ENCODE measurements around the gene ZBTB5. TPM values are rescaled to one million over a fixed set of nuclear protein-coding genes. Genes with fewer than 3 reads are reported as not detected.
A peak's percentile ranks its signal among the peaks of the same experiment; 100 is the strongest.

The ZBTB5 gene
- total RNA-seq, 1 experiment from 2014 or later, result 9.1 TPM

DNA sequence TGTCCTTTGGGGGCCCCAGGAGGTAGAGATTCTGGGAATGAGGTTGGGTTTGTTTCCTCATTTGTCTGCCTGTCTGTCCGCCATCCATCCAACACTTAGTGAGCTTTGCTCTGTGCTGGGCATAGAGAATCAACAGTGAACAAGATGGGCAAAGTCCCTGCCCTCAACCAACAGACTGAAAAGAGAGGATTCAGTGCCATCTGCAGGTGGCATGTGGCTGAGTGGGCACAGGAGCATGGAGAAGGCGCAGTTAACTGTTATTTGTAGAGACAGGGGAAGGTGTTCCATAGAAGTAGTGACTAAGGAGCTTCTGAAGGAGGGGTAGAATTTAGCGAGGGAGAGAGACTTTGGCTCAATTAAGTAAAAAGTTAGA lies 43.6 kb upstream of the ZBTB5 start:
- TF ChIP-seq, protein P1, sequence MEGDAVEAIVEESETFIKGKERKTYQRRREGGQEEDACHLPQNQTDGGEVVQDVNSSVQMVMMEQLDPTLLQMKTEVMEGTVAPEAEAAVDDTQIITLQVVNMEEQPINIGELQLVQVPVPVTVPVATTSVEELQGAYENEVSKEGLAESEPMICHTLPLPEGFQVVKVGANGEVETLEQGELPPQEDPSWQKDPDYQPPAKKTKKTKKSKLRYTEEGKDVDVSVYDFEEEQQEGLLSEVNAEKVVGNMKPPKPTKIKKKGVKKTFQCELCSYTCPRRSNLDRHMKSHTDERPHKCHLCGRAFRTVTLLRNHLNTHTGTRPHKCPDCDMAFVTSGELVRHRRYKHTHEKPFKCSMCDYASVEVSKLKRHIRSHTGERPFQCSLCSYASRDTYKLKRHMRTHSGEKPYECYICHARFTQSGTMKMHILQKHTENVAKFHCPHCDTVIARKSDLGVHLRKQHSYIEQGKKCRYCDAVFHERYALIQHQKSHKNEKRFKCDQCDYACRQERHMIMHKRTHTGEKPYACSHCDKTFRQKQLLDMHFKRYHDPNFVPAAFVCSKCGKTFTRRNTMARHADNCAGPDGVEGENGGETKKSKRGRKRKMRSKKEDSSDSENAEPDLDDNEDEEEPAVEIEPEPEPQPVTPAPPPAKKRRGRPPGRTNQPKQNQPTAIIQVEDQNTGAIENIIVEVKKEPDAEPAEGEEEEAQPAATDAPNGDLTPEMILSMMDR (conservative IDR thresholded peaks at IDR 0.05), result no peak
- H2BK120ac ChIP-seq (ENCODE audit: low read depth, low read length, poor library complexity, severe bottlenecking), result no peak overlapping the region
- H3K79me1 ChIP-seq (ENCODE audit: insufficient read depth, low read depth, low read length, poor library complexity, severe bottlenecking), result no peaks in the 10 kb centered on the region
- no peak overlapping the region for H3K4ac ChIP-seq (ENCODE audit: low read depth, low read length)
- H3K14ac ChIP-seq (ENCODE audit: insufficient read depth, low read length), result no peak overlapping the region
- no peak overlapping the region for H2AFZ ChIP-seq (ENCODE audit: low read length)
- H4K5ac ChIP-seq (ENCODE audit: insufficient read length, low read depth, low read length), result no peak overlapping the region
- H3K27ac Mint-ChIP-seq, result peak overlapping the region in 2 of 3 experiments; percentile 0 to 83; a peak in 2 of 7 replicates
- no peak overlapping the region for H2BK12ac ChIP-seq (ENCODE audit: insufficient read length, low read depth, low read length)
- no peak overlapping the region for H2AK5ac ChIP-seq (ENCODE audit: insufficient read length, low read length)
- no peak overlapping the region for H2BK15ac ChIP-seq (ENCODE audit: low read depth, low read length)
- H2BK5ac ChIP-seq (ENCODE audit: insufficient read length, low read length), result no peak overlapping the region
- no peaks in the 10 kb centered on the region for H4K20me1 ChIP-seq (ENCODE audit: control insufficient read depth, insufficient read depth, insufficient read length)
- no peaks in the 10 kb centered on the region for H3K9me3 ChIP-seq (ENCODE audit: control insufficient read depth, low read depth, low read length)
- no peaks in the 10 kb centered on the region for H3K27me3 ChIP-seq (ENCODE audit: insufficient read depth, low read length)
- H3K4me1 Mint-ChIP-seq, result 0 out of 4 replicates have a peak, but pooled peaks cover 0 to 2% of the 10 kb centered on the region in 2 experiments
- no peak overlapping the region for H4K91ac ChIP-seq (ENCODE audit: insufficient read length, low read depth, low read length)
- no peak overlapping the region for H3K23ac ChIP-seq (ENCODE audit: insufficient read length, low read depth, low read length)
- no peak for DNase-seq
- H3K27ac ChIP-seq (ENCODE audit: insufficient read length, low read depth, low read length), result no peak overlapping the region
- H3K9me3 Mint-ChIP-seq, result no peaks in the 10 kb centered on the region
- no peaks in the 10 kb centered on the region for H3K23me2 ChIP-seq (ENCODE audit: insufficient read length, low read depth, low read length, poor library complexity, severe bottlenecking)
- no peak overlapping the region for H3K4me3 Mint-ChIP-seq
- H3K4me2 ChIP-seq (ENCODE audit: insufficient read depth, insufficient read length, low read length), result no peak overlapping the region
- no peak overlapping the region for H3K56ac ChIP-seq (ENCODE audit: insufficient read length, low read depth, low read length)
- WGBS (ENCODE audit: extremely low coverage, insufficient read length, low lambda C conversion rate), result no CpG with 5 or more reads among the region's 3 CpGs
- no peak overlapping the region for H2BK20ac ChIP-seq (ENCODE audit: low read depth, low read length, poor library complexity, severe bottlenecking)
- H3K79me2 ChIP-seq (ENCODE audit: insufficient read depth, low read length), result no peaks in the 10 kb centered on the region
- no peak overlapping the region for H3T11ph ChIP-seq (ENCODE audit: low read length)
- H3K18ac ChIP-seq (ENCODE audit: insufficient read length, low read depth, low read length), result no peak overlapping the region
- no peaks in the 10 kb centered on the region; the same call in 1 of the 2 replicates for H3K27me3 Mint-ChIP-seq (ENCODE audit: low read depth)
- no peak overlapping the region for H4K8ac ChIP-seq (replicated peaks; ENCODE audit: insufficient read length, low read depth, low read length)
- H3K4me1 ChIP-seq (ENCODE audit: insufficient read depth, low read length), result no peaks in the 10 kb centered on the region
- H3K36me3 Mint-ChIP-seq (ENCODE audit: insufficient read depth in 1 of 3, low read depth in 3 of 3), result peaks cover 11 to 43% (median 12%) of the 10 kb centered on the region in 3 experiments; a peak in 6 of 7 replicates
- H3K9ac ChIP-seq (ENCODE audit: extremely low read depth, insufficient read length, low read length), result no peak overlapping the region

Measured in H9 (cell line).